GM18502 (cell line): Measurements from ENCODE around the gene CLPSL2.

Experiments
- ATAC-seq: cut with Tn5 transposase; IDR thresholded peaks from one replicate; pipeline ENCODE4 v1.9.1; 2021; ENCODE audit warnings: mild to moderate bottlenecking; ENCODE audit not compliant: unreplicated experiment, poor library complexity

Gene CLPSL2

DNA sequence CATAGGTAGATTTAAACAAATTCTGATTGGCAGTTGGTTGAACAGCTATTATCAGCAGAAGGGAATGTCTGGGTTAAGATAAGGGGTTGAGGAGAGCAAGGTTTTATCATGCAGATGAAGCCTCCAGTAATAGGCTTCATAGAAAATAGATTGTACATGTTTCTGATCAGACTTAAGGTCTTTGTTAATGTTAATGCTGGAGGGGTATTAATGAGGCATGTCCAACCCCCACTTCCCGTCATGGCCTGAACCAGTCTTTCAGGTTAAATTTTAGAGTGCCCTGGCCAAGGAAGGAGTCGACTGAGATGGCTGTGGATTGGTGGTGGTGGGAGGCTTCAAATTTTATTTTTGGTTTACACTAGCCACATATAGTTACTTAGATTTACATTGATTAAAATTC, 7.8 kb downstream of the CLPSL2 start:
- ATAC-seq = no peak

DNA sequence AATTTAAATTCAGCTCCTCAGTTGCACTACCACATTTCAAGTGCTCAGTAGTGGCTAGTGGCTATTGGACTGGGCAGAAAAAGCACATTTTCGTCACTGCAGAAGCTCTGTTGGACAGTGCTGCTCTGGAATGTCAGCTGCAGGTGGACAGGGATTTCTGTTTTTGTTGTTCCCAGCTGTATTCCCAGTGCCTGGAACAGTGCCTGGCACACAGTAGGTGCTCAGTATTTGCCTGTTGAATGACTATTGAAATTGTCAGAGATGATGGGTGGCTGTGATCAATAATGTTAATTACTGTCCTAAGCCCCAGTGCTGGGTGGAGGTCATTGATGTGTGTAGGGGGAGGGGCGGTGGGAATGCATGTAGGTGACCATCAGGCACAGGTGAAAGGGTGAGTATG, 9.9 kb downstream of the CLPSL2 start:
- no peak for ATAC-seq

DNA sequence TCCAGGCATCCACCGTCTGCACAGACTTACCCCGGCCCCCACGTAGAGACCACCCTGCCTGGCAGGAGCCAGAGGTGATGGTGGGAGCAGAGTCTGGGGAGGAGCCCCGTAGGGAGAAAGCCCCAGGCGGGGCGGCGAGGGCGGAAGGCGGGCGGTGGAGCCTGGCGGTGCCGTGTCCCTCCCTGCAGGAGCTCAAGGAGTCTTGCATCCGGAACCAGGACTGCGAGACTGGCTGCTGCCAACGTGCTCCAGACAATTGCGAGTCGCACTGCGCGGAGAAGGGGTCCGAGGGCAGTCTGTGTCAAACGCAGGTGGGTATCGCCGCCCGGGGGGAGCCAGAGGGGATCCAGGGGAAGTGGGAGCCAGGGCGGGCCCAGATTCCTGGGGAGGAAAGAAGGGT, 10.4 kb downstream of the CLPSL2 start:
- ATAC-seq = no peak

DNA sequence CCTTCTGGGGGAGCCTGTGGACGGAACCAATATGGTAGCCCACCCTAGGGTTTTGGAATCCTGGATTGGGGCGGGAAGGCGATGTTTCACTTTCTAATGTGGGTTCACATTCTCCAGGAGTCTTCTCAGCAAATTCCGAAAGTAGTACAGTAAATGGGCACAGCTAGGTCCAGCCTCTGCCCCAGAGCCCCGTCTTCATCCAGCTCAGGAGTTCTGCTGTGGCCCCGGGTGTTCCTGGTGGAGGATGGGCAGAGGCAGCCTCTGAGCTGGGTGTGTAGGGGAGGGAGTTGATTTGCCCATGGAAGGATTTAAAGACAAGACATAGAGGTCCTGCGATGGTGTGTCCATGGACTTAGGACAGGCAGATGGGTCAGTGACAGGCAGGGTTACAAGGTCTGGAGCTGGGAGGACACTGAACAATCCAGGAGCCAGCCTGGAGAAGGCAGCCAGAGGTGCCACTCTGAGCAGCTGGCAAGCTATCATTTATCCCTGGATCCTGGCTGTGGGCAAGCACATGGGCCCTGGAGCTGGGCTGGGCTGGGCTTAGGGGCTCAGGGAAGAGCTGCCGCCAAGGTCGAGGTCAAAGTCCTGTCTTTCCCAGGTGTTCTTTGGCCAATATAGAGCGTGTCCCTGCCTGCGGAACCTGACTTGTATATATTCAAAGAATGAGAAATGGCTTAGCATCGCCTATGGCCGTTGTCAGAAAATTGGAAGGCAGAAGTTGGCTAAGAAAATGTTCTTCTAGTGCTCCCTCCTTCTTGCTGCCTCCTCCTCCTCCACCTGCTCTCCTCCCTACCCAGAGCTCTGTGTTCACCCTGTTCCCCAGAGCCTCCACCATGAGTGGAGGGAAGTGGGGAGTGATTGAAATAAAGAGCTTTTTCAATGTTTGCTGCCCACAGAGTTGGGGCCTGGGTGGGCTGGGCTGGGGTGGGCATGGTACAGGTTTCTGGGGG, 11.1 kb downstream of the CLPSL2 start:
- no peak for ATAC-seq

DNA sequence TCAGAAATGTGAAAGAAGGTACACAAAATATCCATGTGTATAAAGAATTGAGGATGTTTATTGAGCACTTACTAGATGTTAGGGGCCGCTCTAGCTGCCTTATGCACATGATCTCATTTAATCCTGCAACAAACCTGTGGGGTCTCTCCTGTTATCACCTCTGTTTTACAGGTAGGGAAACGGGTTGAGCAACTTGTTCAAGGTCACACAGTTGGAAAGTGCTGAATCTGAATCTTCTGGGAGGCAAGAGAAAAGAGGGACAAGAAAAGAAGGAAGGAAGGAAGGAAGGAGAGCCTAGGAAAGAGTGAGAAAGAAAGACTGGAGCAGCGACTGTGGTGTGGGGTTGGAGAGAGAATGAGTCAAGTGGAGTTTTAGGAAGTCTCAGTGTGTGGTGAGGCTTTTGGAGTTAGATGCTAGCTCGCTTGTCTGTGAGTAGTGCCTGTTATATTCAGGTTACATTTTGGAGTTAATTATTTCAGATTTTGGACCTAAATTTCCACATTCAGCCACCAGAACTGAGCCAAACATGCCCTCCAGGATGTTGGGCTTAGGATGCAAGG, 12.1 kb downstream of the CLPSL2 start:
- no peak for ATAC-seq

DNA sequence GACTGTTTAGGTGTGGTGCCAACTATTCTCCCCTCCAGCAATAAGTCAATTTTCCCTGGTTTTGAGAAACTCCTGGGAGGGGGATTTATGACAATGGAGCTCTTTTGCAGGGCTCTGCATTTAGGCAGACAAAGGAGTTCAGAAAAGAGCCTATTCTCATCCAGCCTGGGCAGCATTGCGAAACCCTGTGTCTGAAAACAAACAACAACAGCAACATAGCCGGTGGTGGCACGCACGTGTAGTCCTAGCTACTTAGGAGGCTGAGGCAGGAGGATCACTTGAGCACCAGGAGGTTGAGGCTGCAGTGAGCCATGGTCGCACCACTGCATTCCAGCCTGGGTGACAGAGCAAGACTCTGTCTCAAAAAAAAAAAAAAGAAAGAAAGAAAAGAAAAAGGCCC, 14.3 kb downstream of the CLPSL2 start:
- no peak for ATAC-seq

DNA sequence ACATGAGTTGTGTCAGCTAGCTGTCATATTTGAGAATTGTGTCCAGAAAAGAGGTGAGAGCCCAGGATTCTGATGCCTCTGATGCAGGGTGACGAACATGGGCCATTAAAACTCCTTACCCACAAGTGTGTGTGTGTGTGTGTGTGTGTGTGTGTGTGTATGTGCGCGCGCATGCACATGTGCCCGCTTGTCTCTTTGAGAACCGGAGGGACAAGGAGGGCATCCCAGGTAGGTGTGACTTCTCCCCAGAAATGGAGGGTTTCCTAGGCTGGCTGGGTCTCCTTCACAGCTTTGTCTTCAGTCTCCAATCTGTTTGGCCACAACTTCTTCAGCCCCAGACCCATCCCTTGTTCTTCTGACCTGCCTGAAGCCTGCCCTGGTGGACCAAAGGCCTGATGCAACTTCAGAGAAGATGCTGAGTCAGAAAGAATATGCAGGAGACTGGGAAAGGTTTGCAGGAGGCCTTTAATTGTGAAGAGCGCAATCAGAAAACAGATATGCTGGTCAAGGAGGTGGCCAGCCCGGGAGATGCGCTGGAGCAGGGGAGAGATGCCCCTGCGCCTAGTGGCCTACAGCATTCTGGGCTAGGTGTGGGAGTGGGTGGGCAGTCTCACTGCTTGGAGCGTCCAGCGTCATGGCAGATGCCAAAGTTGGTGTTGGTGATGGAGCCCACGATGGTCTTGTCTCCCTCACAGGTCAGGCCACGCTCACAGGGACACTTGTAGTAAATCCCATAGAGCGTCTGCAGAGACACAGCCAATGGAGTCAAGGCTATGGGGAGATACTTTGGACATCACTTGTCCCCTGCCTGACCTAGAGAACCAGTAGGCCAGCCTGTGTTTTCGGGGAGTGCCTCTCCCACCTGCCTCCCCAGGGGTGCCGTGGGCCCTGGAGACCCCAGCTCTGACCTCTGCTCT, 18.4 kb downstream of the CLPSL2 start:
- no peak for ATAC-seq

DNA sequence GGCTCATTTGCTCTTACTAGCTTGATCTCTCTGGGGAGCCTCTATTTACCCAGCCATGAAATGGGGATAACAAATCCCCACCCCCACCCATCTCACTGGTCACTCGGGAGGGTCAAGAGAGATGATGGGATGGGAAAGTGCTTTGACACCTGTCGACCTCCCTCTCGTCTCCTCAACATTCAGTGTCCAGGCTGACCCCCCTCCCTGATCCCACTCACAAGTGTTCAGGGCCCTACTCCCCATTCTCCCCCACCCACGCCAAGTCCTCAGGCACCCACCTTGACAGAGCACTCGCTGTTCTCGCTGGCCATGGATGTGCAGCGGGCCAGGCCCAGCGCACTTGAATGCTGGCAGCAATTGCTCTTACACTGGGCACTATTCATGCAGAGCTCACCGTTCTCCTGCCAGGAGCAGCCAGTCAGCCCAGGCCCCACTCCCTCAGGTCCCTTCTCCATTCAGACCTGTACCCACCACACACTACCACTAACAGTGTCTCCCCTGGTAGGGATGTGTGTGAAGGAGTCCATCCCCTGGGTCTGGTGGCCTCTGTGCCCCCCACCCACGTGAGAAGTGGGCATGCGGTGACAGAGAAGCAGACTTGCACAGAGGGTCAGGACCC, 19.2 kb downstream of the CLPSL2 start:
- no peak for ATAC-seq

DNA sequence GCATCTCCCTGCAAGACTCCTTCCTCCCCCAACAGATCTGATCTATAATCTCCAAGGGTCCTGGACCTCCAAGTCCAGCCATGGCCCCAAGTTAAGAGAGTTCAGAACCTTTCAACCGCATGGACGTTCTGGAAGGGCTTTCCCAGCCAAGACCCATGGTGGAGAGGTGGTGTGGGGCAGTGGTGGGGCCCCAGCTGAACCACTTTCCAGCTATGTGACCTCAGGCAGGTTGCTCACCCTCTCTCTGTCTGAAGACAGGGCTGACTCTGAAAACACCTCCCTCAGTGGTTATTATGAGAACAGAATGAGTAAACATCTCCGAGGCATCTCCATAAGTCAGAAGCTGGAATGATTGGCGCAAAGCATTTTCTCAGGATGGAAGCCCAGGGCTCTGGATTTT, 19.8 kb downstream of the CLPSL2 start:
- ATAC-seq = no peak

DNA sequence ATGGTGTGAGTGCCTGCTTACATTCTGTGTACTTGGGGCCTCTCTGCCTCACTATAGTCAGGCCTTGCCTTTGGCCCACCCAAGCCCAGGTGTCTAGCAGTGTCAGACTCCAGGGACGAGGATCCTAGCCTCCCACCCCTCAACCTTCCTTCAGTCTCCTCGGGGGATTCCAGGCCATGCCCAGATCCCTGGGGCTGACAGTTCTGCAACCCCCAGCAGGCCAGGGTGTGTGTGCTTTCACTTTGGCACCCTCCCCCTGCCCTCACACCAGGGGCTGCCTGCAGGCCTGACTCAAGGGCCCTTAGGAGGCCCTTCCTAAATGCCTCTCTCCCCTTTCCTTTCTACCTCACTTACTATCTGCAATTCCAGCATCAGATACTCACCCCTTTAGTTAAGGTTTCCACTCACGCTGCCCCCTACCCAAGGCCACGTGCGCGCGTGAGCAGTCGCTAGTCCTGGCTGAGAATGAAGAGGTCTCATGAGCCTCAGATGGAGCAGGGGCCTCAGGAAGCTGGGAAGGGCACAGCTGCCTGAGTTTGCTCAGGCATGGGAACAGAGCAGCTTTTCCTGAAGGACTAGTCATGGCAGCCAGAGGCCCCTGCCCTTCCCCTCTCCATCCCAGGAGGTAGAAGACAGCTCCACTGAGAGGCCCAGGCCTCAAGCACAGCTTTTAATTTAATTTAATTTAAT, 21.6 kb downstream of the CLPSL2 start:
- ATAC-seq = no peak

DNA sequence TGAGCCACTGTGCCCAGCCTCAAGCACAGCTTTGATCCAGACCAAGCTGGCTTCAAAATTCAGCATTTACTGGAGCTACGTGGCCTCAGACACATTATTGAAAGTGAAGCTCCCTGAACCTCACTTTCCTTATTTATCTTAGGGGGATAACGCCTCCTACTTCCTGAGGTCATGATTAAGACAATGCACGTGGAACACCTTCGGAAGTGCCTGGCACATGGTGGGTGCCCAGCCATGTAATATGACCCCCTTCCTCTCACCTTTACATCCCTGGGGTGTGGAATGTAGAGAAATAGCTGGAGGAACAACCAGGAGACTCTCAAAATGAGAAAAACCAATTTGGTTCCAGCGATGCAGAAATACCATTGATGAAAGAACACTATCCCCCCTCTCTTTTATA, 22.3 kb downstream of the CLPSL2 start:
- ATAC-seq = no peak

DNA sequence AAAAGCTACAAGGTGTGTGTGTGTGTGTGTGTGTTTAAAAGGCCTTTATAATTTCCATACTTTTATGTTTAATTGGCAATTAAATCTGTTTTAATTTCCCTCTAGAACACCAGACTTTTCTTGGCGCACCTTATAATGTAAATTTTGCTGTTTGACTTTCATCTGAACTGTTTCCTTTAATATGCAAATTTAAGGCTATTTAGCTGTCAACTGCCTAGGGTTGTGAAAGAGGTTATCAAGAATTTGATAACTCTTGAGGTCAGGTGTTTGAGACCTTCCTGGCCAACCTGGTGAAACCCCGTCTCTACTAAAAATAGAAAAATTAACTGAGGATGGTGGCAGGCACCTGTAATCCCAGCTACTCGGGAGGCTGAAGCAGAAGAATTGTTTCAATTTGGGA, 24.8 kb downstream of the CLPSL2 start:
- no peak for ATAC-seq

DNA sequence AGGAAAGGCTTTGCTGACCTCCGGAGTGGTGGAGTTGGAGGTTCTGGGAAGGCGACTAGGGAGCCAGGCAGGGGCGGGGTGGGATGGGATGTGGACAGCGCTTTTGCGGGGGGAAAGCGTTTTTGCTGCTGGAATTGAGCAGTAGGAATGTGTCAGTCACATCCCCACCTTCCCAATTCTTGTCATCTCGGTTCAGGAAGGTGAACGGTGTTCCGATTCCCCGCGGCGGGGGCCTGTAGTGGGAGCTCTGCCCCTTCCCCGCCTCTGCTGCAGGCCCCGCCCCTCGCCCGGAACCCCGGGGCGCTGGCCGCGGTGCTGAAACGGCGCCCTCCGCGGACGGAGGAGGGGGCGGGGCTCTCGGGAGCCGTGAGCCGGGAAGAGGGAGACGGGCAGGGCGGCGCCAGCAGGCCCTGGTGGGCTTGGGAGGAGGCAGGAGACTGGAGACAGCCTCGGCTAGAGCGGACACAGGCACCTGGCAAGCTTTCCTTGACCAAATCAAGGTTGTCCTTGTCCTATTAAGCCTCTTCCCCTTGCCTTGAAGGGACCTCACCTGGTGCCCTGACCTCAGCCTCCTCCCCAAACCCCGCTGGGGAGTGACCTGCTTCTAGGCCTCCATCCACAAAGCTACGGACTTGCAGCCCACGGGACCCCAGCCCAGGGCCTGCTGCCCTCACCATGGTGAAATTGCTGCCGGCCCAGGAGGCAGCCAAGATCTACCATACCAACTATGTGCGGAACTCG, 28.8 kb downstream of the CLPSL2 start, which contains the start of gene LHFPL5:
LHFPL5 (plus strand) TSS at position 357 of the 741 bp plus-strand sequence; CDS start at position 676, 319 bp downstream.
- no peak for ATAC-seq

DNA sequence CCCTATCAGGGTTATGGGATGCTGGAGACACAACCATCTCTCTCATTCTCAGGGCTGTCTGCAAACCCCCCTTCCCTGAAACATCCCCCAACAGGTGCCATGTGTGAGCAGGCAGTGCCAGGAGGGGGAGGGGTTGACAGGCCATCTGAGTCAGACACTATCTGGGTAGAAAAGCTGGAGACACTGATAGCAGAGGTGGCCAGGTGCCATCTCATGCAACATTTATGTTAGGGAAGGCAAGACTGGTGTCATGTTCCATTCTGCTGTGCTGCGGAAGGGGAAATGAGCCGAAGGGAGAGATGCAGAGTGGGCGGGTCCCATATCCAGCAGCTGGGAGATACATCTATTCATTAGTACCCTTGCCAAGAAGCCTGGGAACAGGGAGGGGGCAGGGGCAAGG, 32.3 kb downstream of the CLPSL2 start:
- no peak for ATAC-seq

DNA sequence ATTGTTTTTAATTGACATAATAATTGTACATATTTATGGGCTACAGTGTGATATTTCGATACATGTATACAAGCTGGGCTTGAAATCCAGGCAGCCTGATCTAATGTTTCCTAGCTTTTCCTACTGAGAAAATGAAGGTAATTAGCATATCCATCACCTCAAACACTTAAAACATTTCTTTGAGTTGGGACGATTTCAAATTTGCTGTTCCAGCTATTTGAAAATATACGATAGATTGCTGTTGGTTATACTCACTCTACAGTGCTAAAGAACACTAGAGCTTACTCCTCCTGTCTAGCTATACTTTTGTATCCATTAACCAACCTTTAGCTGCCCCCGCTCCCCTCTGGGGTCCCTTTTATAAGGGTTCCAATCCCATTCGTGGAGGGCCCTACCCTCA, 33.4 kb downstream of the CLPSL2 start:
- ATAC-seq = no peak

DNA sequence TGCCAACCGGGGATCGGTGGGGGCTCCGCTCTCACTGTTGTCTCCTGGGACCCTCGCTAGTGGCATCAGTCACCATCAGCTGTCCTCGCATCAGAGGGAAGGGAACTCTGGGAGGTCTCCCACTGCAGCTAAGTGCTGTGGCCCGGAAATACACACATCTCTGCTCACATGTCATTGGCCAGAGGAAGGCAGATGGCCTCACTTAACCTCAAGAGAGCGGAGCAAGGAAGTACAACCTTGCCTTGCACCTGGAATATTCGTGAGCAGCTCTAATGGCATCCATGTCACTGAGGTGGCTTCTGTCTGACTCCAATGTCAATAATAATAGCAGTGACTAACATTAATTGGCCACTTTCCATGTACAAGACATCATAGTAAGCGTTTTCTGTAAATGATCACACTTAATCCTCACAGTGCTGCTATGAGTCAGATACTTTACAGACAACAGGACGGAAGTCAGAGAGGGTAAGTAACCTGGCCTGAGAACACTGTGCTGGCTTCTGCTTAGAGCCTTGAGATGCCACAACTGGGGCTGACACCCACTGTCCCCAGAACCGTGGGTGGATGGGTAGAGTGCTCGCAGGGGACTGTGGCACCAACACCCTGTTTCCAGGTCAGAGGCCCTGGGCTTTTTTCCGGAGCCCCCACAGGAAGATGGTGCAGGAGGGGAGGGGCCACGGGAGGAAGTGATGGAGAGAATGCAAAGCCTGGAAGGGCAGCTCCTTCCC, 34.7 kb downstream of the CLPSL2 start:
- ATAC-seq = no peak

DNA sequence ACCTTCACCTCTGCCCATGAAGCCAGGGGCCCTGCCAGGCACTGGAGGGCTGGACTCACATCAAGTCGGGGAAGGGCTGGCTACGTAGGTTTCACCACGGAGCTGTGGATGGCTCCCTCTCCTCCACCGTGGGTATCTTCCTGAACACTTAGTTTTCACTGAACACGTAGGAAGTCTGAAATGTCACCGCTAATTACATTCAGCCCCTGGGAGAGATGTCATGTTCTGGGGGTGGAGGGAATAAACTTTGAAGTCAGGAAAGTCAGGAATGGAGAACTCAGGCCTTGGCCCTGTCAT, 35.2 kb downstream of the CLPSL2 start:
- ATAC-seq = no peak

DNA sequence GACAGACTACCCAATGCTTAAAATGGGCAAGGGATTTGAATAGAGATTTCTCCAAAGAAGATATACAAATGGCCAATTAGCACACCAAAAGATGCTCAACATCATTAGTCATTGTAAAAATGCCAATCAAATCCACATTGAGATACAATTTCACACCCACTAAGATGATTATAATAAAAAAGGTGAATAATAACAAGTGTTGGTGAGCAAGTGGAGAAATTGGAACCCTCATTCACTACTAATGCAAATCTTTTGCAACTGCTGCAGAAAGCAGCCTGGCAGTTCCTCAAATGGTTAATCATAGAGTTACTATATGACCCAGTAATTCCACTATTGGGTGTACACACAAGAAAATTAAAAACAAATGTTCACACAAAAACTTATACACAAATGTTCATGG, 41.1 kb downstream of the CLPSL2 start:
- ATAC-seq = no peak

DNA sequence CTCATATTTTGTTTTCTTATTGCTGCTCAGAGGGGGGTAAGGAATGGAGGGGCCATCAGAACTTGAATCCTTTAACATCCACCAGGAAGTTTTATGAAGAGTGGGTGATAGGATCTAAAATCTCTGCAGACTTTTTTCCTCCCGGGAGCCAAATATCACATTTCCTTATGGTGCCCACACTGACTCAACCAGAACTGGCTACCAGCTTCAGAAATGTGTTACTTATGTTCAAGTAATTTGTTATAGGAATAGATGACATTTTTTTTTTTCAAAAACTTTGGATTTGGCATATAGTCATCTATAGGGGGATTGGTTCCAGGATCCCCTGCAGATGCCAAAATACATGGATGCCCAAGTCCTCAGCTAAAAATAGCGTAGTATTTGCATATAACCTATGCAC, 47.2 kb downstream of the CLPSL2 start:
- no peak for ATAC-seq
